Small intestine (tissue), 7 donors: ENCODE measurements around the gene ENOX1. TPM values are rescaled to one million over a fixed set of nuclear protein-coding genes. Genes with fewer than 3 reads are reported as not detected.

ENCODE experiments used
- DNase-seq, 2 donors: peaks; one replicate each; pipeline versions ENCODE4 v3.0.0 to v3.0.0-alpha.2; 2013
- FAIRE-seq: peaks from 2 replicates; lab custom pipeline; 2012; peaks lifted over from hg19 to GRCh38; lab: Jason Lieb, UNC
- H3K27ac ChIP-seq, 3 donors: one replicate each; pipeline ENCODE4 v1.5.1; 2013; ENCODE audit warnings: low read length in 2 of 3, mild to moderate bottlenecking in 2 of 3, control low read depth in 1 of 3, inconsistent platforms in 1 of 3, low read depth in 1 of 3, moderate library complexity in 1 of 3
- H3K27me3 ChIP-seq, 3 donors: one replicate each; pipeline ENCODE4 v1.6.1; 2013; ENCODE audit warnings: low read length in 3 of 3, inconsistent platforms in 1 of 3; ENCODE audit not compliant: control insufficient read depth in 3 of 3, insufficient read depth in 3 of 3
- H3K36me3 ChIP-seq, 3 donors: one replicate each; pipeline ENCODE4 v1.6.1; 2013; ENCODE audit warnings: low read length in 3 of 3, inconsistent platforms in 1 of 3, low read depth in 1 of 3, mild to moderate bottlenecking in 1 of 3, moderate library complexity in 1 of 3; ENCODE audit not compliant: control insufficient read depth in 3 of 3, insufficient read depth in 2 of 3
- H3K4me1 ChIP-seq, 3 donors: one replicate each; pipeline ENCODE4 v1.6.1; 2013; ENCODE audit warnings: low read length in 2 of 3, inconsistent platforms in 1 of 3, low read depth in 1 of 3, mild to moderate bottlenecking in 1 of 3, moderate library complexity in 1 of 3; ENCODE audit not compliant: control insufficient read depth in 3 of 3, insufficient read depth in 2 of 3
- H3K4me3 ChIP-seq, 3 donors: one replicate each; pipeline ENCODE4 v1.5.1; 2013; ENCODE audit warnings: low read length in 3 of 3, control low read depth in 1 of 3, inconsistent platforms in 1 of 3, low read depth in 1 of 3, mild to moderate bottlenecking in 1 of 3, moderate library complexity in 1 of 3
- H3K9me3 ChIP-seq, 2 donors: one replicate each; pipeline ENCODE4 v1.6.1; 2013; ENCODE audit warnings: low read depth in 1 of 2, low read length in 1 of 2; ENCODE audit not compliant: control insufficient read depth in 2 of 2, insufficient read depth in 1 of 2
- WGBS, 3 donors: extraction: QIAGEN DNeasy Blood & Tissue Kit; methylation state at CpG; one replicate each; pipeline ENCODE4 v1.1.7; 2013; 5-methylcytosine and 5-hydroxymethylcytosine counted together
- polyA plus RNA-seq, 4 donors: library from polyadenylated mRNA; stranded (reverse) in 3 of 4; unstranded in 1 of 4; fragments of 200-250 nt in 3 of 4; fragments of 120-200 nt in 1 of 4; gene quantifications; one replicate each; pipeline versions ENCODE4 v1.2.1 to v1.2.3, GENCODE V29; 2013
- donor health status: healthy with polysubstance abuse.
- donor health status: control.
- donor health status: control.
- donor health status: Bipolar disorder and iron deficiency.
- donor health status: healthy.

ENOX1 gene
- polyA plus RNA-seq, 4 donors, result 0.27 to 0.87 (median 0.72) TPM; not detected in 1

DNA sequence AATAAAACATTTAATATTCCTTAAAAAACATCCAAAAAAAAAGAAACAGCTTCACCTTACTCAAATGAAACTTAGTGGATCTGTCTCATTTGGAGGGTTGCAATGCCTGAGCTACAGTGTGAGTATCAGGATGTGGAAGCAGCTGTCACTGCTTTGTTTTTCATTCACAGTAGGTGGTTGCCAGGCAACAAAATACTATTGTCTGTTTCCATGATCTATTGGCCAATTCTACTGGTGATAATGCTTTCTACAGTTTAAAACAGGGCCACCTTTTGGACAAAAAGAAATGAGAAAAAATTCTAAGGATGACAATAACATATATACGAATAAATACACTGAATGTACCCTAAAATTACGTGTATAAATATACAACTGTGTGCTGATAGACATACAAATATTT lies 3.0 kb downstream of the ENOX1 start:
- FAIRE-seq (no peak), DNase-seq (peak; percentile 32 to 50)
- H3K27ac ChIP-seq, result no peak overlapping the region
- peaks cover 0 to 3% (median 2%) of the 10 kb centered on the region in 3 donors for H3K4me1 ChIP-seq
- H3K27me3 ChIP-seq, result peaks cover 0 to 26% (median 4%) of the 10 kb centered on the region in 3 donors
- 57 to 79% (median 73%) methylated on average over 2 of the region's 2 CpGs for WGBS, 3 donors
- no peak overlapping the region for H3K4me3 ChIP-seq
- no peaks in the 10 kb centered on the region for H3K9me3 ChIP-seq
- H3K36me3 ChIP-seq, result no peaks in the 10 kb centered on the region

DNA sequence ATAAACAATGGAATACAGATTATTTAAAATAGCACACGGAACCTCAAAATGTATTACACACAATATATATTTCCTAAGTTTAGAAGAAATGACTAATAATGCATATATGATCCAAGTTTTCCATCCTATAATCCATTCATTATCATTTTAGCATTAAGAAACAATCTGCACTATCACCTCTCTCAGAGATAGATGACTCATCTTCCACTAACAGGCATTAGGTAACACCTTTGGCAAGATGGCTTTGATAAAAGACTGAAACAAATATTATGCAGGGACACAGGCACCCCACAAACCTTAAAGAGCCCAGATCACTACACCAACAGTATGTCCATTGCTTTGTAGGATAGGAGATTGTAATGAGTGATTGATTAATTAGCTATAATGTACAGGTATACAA lies 4.1 kb downstream of the ENOX1 start:
- FAIRE-seq (no peak), DNase-seq (no peak)
- Histone ChIP-seq H3K27me3 (peaks cover 0 to 19% (median 4%) of the 10 kb centered on the region in 3 donors), H3K9me3 (no peaks in the 10 kb centered on the region), H3K27ac (no peak overlapping the region), H3K4me1 (peaks cover 0 to 3% (median 2%) of the 10 kb centered on the region in 3 donors), H3K4me3 (no peak overlapping the region), H3K36me3 (no peaks in the 10 kb centered on the region)
- 85 to 95% (median 91%) methylated on average over 1 of the region's 1 CpG for WGBS, 3 donors

DNA sequence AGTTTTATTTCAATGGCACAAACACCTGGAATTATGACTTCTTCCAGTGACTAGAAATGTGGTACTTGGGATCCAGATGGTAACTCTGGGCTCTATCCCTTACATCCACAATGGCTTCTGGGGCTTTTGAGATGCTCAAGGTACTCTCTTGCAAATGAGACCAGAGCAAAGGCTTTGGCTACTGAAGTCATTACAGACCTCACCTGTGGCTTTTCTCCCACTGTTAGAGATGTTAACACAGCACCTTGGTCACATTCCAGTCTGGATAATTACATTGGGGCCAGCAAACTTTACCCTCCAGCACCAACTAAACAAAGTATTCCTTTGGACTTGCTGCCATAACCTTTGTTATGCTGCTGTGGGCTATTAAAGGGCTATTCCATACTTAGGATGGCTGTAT lies 6.1 kb downstream of the ENOX1 start:
- no peaks in the 10 kb centered on the region for H3K9me3 ChIP-seq
- DNase-seq (no peak), FAIRE-seq (no peak)
- H3K27me3 ChIP-seq, result peaks cover 0 to 7% (median 0%) of the 10 kb centered on the region in 3 donors
- peaks cover 0 to 3% (median 0%) of the 10 kb centered on the region in 3 donors for H3K4me1 ChIP-seq
- no peak overlapping the region for H3K27ac ChIP-seq
- no peak overlapping the region for H3K4me3 ChIP-seq
- H3K36me3 ChIP-seq, result no peaks in the 10 kb centered on the region

DNA sequence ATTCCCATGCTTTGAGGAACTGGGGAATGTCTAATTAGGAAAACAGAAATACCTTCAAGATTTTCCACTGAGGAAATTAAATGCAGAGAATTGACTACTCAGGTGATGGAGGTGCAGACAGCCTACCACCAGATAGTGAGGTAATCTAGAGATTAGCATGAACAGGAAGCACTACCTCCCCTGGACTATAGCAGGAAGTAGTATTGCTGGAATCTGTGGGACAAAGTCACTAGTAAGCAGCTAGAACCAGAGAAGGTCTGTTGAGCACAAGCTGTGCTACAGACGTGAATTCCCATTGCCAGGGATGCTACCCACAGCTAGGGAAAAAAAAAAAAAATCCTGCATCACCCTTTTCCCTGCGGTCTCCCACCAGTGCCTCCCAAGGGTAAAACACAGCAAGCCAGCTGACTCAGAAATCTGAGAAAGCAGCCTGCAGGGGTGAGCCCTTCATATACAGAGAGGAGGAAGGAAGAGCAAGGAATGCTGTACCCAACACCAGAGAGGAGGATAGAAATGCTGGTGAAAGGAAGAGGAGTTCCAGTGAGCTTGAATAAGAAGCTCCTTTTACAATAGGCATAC lies 10.2 kb downstream of the ENOX1 start:
- Histone ChIP-seq H3K36me3 (no peaks in the 10 kb centered on the region), H3K27me3 (no peaks in the 10 kb centered on the region), H3K4me3 (no peak overlapping the region), H3K4me1 (no peaks in the 10 kb centered on the region), H3K9me3 (no peaks in the 10 kb centered on the region), H3K27ac (no peak overlapping the region)
- 68 to 78% (median 69%) methylated on average over 2 of the region's 2 CpGs for WGBS, 3 donors
- DNase-seq (no peak), FAIRE-seq (no peak)

DNA sequence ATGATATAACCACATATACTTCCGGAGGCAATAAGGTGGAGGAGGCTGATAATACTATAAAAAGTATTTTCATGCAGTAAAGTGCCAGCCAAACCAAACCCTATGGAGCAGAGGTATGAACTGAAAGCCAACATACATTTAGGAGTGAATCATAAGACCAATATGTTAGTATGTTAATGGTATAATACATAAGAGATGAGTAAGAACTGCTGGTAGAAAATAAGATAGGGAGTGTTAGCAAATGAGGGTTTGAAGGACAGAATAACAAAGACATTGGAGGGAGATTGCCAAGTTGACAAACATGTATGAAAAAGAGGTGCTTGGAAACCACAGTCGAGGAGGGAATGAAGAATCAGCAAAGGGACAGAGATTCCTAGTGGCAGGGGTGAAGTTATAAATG lies 10.8 kb downstream of the ENOX1 start:
- no peaks in the 10 kb centered on the region for H3K36me3 ChIP-seq
- H3K27me3 ChIP-seq, result no peaks in the 10 kb centered on the region
- H3K27ac ChIP-seq, result no peak overlapping the region
- H3K9me3 ChIP-seq, result no peaks in the 10 kb centered on the region
- DNase-seq (no peak), FAIRE-seq (no peak)
- no peaks in the 10 kb centered on the region for H3K4me1 ChIP-seq
- H3K4me3 ChIP-seq, result no peak overlapping the region
- WGBS, 3 donors, result 66 to 84% (median 78%) methylated on average over 2 of the region's 2 CpGs

DNA sequence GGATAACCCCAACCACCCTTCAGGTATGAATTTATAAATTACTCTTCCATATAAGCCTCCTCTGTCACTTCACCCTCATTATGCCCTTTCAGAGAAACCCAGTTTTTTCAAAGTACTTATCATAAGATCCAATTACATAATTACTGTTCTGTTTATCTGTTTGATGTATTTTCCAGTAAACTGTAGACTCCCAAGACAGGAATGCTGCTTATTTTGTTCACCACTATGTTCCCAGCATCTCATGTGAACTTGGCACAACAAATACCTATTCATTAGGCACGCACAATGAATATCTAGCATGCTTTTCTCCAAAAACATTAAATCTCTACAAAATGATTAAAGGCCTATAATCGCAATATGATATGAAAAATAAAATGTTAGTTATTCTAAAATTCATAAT lies 13.2 kb downstream of the ENOX1 start:
- Histone ChIP-seq H3K27me3 (no peaks in the 10 kb centered on the region), H3K4me3 (no peak overlapping the region), H3K9me3 (no peaks in the 10 kb centered on the region), H3K36me3 (no peaks in the 10 kb centered on the region), H3K4me1 (no peaks in the 10 kb centered on the region), H3K27ac (no peak overlapping the region)
- FAIRE-seq (no peak), DNase-seq (no peak)
- WGBS, 3 donors, result 85 to 90% (median 86%) methylated on average over 2 of the region's 2 CpGs

DNA sequence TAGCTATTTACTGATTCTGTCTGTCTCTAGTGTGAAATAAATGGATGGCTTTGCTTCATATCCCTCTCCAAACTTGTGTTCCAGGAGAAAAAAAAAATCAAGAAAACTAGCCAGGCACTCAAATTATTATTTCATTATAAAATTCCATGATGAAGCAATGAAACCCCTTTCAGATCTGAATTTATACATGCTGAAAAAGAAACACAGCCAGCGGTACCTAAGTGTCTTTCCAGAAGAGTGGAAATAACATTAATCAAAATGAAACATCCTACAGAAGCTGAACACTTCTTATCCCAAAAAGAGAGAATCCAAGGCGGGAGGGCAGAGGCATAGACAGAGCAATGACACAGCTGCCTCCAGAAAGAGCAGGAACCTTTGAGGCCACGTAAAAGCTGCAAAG lies 15.9 kb downstream of the ENOX1 start:
- no peak for DNase-seq
- no peak overlapping the region for H3K4me3 ChIP-seq
- no peak overlapping the region for H3K27ac ChIP-seq
- WGBS, 3 donors, result 73 to 79% (median 79%) methylated on average over 3 of the region's 3 CpGs
- no peaks in the 10 kb centered on the region for H3K9me3 ChIP-seq
- FAIRE-seq, result no peak
- no peaks in the 10 kb centered on the region for H3K36me3 ChIP-seq
- H3K4me1 ChIP-seq, result peaks cover 0 to 3% (median 0%) of the 10 kb centered on the region in 3 donors
- H3K27me3 ChIP-seq, result peaks cover 0 to 2% (median 0%) of the 10 kb centered on the region in 3 donors

DNA sequence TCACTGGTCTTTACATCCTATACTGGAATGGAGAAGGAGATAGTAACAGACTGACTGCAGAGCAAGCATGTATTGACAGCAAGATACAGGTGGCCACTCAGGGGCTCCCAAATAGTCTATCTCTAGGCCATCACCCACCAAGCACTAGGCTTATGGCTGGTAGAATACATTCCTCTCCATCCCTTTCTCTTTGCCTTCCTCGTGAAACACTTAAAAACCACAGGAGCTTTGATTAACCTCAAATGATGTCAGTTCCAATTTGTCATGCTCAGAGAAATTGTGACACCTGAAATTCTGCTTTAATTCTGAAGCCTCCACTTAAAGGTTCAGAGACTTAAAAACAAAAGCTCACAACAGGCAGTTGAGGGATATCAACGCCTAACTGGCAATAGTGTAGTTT lies 17.2 kb downstream of the ENOX1 start:
- 74 to 88% (median 74%) methylated on average over 2 of the region's 2 CpGs for WGBS, 3 donors
- H3K36me3 ChIP-seq, result no peaks in the 10 kb centered on the region
- H3K4me3 ChIP-seq, result no peak overlapping the region
- FAIRE-seq (no peak), DNase-seq (no peak)
- peaks cover 0 to 3% (median 0%) of the 10 kb centered on the region in 3 donors for H3K4me1 ChIP-seq
- H3K27me3 ChIP-seq, result peaks cover 0 to 3% (median 0%) of the 10 kb centered on the region in 3 donors
- no peak overlapping the region for H3K27ac ChIP-seq
- H3K9me3 ChIP-seq, result no peaks in the 10 kb centered on the region
